GM13976 (cell line): ENCODE results near the gene F11R.
"Not testable (repeated sequence)": the region's sequence is repeated elsewhere in the genome, so short reads cannot be mapped to it uniquely, and the experiment has no call there.

ENCODE experiments used
- DNase-seq: peaks from one replicate; pipeline ENCODE4 v3.0.0; 2012; ENCODE audit warnings: low spot score
- in situ Hi-C: fragments of 300-500 bp; cut with MboI; formaldehyde crosslinking; loops from one replicate; pipeline ENCODE4 v1.12.0; 2022; ENCODE audit warnings: low sequenced_read_pairs, mixed read lengths, inconsistent platforms; ENCODE audit not compliant: unreplicated experiment
- TF ChIP-seq, protein P1 (sequence below): IDR thresholded peaks from 2 replicates; pipeline ENCODE4 v1.5.1; 2012; ENCODE audit warnings: borderline replicate concordance, mild to moderate bottlenecking; ENCODE audit not compliant: insufficient read depth; ENCODE audit errors: extremely low read depth, missing control alignments, control extremely low read depth

The F11R gene

DNA sequence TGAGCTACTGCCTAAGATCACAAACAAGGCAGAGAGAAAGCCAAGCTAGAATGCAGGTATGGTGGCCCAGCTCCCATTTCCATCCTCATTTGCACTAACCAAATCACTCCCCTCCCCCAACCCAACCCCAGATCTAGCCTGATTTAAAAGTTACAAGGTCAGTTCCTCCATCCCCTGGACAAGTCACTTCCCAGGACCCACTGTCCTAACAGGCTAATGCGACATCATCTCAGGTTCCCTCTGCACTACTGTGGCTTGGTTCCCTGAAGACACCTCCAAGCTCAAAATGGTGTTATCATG, 2.4 kb downstream of the F11R start:
- no peak for DNase-seq
- TF ChIP-seq, protein P1, sequence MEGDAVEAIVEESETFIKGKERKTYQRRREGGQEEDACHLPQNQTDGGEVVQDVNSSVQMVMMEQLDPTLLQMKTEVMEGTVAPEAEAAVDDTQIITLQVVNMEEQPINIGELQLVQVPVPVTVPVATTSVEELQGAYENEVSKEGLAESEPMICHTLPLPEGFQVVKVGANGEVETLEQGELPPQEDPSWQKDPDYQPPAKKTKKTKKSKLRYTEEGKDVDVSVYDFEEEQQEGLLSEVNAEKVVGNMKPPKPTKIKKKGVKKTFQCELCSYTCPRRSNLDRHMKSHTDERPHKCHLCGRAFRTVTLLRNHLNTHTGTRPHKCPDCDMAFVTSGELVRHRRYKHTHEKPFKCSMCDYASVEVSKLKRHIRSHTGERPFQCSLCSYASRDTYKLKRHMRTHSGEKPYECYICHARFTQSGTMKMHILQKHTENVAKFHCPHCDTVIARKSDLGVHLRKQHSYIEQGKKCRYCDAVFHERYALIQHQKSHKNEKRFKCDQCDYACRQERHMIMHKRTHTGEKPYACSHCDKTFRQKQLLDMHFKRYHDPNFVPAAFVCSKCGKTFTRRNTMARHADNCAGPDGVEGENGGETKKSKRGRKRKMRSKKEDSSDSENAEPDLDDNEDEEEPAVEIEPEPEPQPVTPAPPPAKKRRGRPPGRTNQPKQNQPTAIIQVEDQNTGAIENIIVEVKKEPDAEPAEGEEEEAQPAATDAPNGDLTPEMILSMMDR = no peak
- in situ Hi-C loops = no loop called here

DNA sequence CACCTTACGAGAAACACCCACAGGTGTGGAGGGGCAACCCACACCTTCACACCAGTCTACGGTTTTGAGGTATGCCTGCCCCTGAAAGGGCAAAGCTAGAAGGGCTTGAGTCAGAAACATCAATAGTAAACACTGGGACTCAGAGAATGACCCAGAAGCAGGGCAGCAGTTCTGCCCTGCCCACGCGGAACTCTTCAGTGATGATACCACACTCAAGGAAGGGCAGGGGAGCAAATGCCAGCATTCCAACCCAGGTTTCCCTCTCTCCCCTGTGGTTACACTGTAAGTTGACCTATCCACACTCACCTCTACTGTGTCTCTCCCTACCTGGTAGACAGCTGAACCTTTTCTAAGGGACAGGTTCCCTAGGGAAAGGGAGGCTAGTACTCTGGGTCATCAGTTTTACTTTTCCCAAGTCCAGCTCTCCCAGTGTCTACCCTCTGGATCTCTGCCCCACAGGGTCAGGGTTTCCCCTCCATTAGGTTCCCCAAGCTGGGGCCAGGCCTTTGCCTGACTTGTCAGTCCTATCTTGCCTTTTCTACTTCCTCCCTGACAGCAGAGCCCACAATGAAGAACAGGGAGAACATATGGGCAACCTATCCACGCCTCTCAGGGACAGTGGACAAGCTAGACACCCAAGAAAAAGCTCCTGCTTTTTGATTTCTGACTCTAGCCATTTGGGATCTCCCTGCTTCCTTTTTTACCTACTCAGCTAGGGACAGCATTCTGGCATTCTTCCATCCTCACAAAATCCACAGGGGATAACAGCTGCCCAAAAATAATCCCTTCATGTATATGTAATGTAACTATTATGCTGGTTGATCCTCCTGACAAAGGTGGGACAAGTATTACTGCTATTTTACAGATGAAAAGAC, 3.0 kb downstream of the F11R start:
- no peak for DNase-seq
- TF ChIP-seq, protein P1 = no peak
- in situ Hi-C loops = no loop called here

DNA sequence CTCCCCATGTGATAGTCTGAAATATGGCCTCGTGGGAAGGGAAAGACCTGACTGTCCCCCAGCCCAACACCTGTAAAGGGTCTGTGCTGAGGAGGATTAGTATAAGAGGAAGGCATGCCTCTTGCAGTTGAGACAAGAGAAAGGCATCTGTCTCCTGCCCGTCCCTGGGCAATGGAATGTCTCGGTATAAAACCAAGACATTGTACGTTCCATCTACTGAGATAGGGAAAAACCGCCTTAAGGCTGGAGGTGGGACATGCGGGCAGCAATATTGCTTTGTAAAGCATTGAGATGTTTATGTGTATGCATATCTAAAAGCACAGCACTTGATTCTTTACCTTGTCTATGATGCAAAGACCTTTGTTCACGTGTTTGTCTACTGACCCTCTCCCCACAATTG, 3.8 kb downstream of the F11R start:
- DNase-seq, in situ Hi-C loops: not testable (repeated sequence)

DNA sequence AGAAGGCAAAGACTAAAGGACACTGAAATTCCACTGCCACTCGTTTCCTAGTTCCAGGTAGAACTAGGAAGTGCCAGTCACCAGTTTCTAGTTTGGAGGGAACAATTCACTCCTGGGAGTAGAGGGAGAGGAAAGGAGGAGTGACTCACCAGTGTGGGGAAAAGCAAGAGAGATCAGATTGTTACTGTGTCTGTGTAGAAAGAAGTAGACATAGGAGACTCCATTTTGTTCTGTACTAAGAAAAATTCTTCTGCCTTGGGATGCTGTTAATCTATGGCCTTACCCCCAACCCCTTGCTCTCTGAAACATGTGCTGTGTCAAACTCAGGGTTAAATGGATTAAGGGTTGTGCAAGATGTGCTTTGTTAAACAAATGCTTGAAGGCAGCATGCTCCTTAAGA, 4.3 kb downstream of the F11R start:
- in situ Hi-C loops = not testable (repeated sequence)

DNA sequence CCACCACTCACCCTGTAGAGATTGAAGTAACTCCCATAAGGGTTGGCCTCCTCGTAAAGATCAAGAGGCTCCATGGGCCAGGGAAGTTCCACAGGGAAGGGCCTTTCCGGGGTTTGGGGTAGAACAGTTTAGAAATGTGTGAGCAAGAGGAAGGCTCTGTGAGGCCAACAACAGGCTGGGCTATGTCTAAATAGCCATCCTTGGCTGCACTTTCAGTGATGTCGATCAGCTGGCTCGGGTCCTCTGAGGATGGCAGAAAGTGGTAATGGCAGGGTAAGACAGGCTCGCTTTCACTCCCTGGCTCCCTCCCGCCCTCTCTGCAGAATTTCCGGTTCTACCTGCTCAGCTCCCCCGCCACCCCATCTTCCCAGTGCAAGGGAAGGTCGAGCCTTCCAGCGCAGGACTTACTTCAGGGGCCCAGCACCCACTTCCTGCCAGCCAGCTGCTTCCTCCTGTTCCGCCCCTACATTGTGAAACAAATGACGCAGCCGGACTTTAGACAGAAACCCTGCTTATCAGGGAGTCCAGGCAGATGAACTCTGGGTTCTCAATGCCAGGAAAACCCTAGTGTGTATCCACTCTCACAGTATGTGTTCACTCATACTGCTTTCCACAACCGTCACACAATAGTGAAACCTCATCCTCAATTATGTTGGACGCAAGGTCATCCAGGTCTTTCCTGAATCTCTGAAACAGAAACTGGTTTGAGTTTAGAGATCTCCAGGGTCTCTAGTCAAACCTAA, 7.3 kb downstream of the F11R start:
- DNase-seq = peak; percentile 83
- in situ Hi-C loops = no loop called here
- TF ChIP-seq, protein P1 = no peak

More for the DNA sequence above, 4.3 kb downstream of the F11R start:
- DNase-seq = not testable (repeated sequence)

DNA sequence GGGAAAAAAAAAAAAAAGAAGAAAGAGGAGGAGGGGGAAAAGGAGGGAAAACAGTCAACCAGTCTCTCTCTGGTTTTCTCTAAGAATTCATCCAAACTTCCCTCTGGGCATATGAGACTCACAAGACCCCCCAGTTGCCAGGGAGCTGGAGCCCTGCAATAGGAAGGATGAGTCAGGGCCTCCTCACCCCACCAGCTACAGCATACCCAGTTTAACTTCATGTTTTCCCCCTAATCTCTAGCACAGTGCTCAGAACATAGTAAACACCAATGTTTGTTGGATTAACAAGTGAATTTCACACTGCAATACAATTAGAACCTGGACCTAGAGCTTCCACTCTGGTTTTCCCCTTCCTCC, 7.8 kb downstream of the F11R start:
- DNase-seq = no peak
- TF ChIP-seq, protein P1 = no peak
- in situ Hi-C loops = no loop called here

DNA sequence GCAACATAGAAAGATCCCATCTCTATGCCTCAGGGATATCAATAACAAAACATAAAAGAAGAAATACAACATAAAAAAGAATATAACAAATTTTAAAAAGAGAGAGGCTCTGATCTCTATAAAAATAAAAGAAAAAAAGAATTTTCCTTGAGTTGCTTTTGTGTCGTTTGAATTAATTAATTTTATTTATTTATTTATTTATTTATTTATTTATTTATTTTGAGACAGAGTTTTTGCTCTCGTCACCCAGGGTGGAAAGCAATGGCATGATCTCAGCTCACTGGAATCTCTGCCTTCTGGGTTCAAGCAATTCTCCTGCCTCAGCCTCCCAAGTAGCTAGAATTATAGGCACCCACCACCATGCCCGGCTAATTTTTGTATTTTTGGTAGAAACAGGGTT, 8.5 kb downstream of the F11R start:
- in situ Hi-C loops = no loop called here

More for the DNA sequence above, 8.5 kb downstream of the F11R start:
- DNase-seq = no peak
- TF ChIP-seq, protein P1 = no peak
